Sigmoid colon (tissue), 7 donors: ENCODE results near the gene MYADML2. TPM values are rescaled to one million over a fixed set of nuclear protein-coding genes. Genes with fewer than 3 reads are reported as not detected.
"Not testable (repeated sequence)": the region's sequence is repeated elsewhere in the genome, so short reads cannot be mapped to it uniquely, and the experiment has no call there.

Experiments used
- DNase-seq: peaks from one replicate; pipeline ENCODE4 v3.0.0-alpha.2; 2019
- H3K27ac ChIP-seq, 4 donors: fragments of 200-600 bp; sonication (generic); one replicate each; pipeline ENCODE4 v1.5.1; 2016 to 2019; ENCODE audit warnings: mild to moderate bottlenecking in 1 of 4
- H3K27me3 ChIP-seq, 3 donors: fragments of 200-600 bp; sonication (generic); one replicate each; pipeline ENCODE4 v1.5.1; 2019; ENCODE audit warnings: mild to moderate bottlenecking in 1 of 3
- H3K36me3 ChIP-seq, 4 donors: fragments of 200-600 bp; sonication (generic); one replicate each; pipeline ENCODE4 v1.5.1; 2016 to 2019
- H3K4me1 ChIP-seq, 4 donors: fragments of 200-600 bp; sonication (generic); one replicate each; pipeline ENCODE4 v1.5.1; 2017 to 2019
- H3K4me3 ChIP-seq, 4 donors: fragments of 200-600 bp; sonication (generic); one replicate each; pipeline ENCODE4 v1.5.1; 2017 to 2019; ENCODE audit warnings: mild to moderate bottlenecking in 2 of 4, moderate library complexity in 1 of 4
- H3K9me3 ChIP-seq, 4 donors: fragments of 200-600 bp in 3 of 4; sonication (generic) in 3 of 4; one replicate each; pipeline versions ENCODE4 v1.5.1 to v1.6.1; 2013 to 2019
- CTCF ChIP-seq, 4 experiments: fragments of 450-650 bp in 3 of 4; fragments of 200-600 bp in 1 of 4; IDR thresholded peaks; one replicate each; pipeline ENCODE4 v1.5.1; 2016 to 2019; ENCODE audit warnings: antibody characterized with exemption in 4 of 4, mild to moderate bottlenecking in 3 of 4, moderate library complexity in 2 of 4
- EP300 ChIP-seq, 4 donors: sonication (generic); formaldehyde crosslinking; IDR thresholded peaks; one replicate each; pipeline ENCODE4 v1.6.1; 2017; ENCODE audit warnings: antibody characterized with exemption in 4 of 4
- POLR2A ChIP-seq, 2 donors: fragments of 450-650 bp; IDR thresholded peaks; one replicate each; pipeline ENCODE4 v1.6.1; 2016; ENCODE audit warnings: antibody characterized with exemption in 2 of 2, mild to moderate bottlenecking in 2 of 2, moderate library complexity in 2 of 2
- POLR2AphosphoS5 ChIP-seq, 4 donors: sonication (generic); formaldehyde crosslinking; IDR thresholded peaks; one replicate each; pipeline ENCODE4 v1.6.1; 2017; ENCODE audit warnings: antibody characterized with exemption in 4 of 4
- WGBS, 2 donors: extraction: QIAGEN DNeasy Blood & Tissue Kit; methylation state at CpG; one replicate each; pipeline ENCODE4 v1.1.7; 2013; 5-methylcytosine and 5-hydroxymethylcytosine counted together
- intact Hi-C: fragments of 100-400 bp; cut with DNase I; formaldehyde crosslinking; loops from one replicate; pipeline ENCODE4 v1.15.1; 2023
- polyA plus RNA-seq, 3 donors: library from polyadenylated mRNA; stranded (reverse); fragments of 200-250 nt; gene quantifications; one replicate each; pipeline ENCODE4 v1.2.3, GENCODE V29; 2013
- total RNA-seq, 4 donors: library from RNA; depleted of rRNA; stranded (reverse); fragments of >200 nt; gene quantifications; one replicate each; pipeline ENCODE4 v1.1.0, GENCODE V29; 2016
- donor health status: healthy with polysubstance abuse.
- donor health status: Bipolar disorder and iron deficiency.
- donor health status: healthy.

The MYADML2 gene
- total and polyA plus RNA-seq, 7 donors = not detected

GRCh38 chr17:81983011-81983638, 36.1 kb upstream of the MYADML2 start:
- 80 to 92% methylated on average over 35 of the region's 35 CpGs for WGBS, 2 donors
- DNase-seq = no peak
- Histone ChIP-seq H3K4me3 (no peak overlapping the region), H3K27me3 (no peaks in the 10 kb centered on the region), H3K9me3 (no peaks in the 10 kb centered on the region), H3K27ac (no peak overlapping the region), H3K36me3 (peaks cover 4 to 68% (median 14%) of the 10 kb centered on the region in 4 donors), H3K4me1 (peaks cover 0 to 9% (median 8%) of the 10 kb centered on the region in 4 donors)
- TF ChIP-seq EP300 (IDR thresholded peaks at IDR 0.05) = no peak
- no peak for TF ChIP-seq CTCF (IDR thresholded peaks at IDR 0.05)
- TF ChIP-seq POLR2AphosphoS5 (IDR thresholded peaks at IDR 0.05) = no peak
- TF ChIP-seq POLR2A (IDR thresholded peaks at IDR 0.05) = no peak
- intact Hi-C loops = no loop called here

GRCh38 chr17:81981511-81981910, 34.5 kb upstream of the MYADML2 start:
- H3K9me3 ChIP-seq, intact Hi-C loops, H3K27ac ChIP-seq, DNase-seq, H3K4me3 ChIP-seq, H3K27me3 ChIP-seq: not testable (repeated sequence)
- WGBS, 2 donors = 95 to 97% methylated on average over 12 of the region's 12 CpGs
- peaks cover 4 to 61% (median 14%) of the 10 kb centered on the region in 4 donors for H3K36me3 ChIP-seq
- H3K4me1 ChIP-seq = peaks cover 0 to 18% (median 14%) of the 10 kb centered on the region in 4 donors

- peaks cover 0 to 20% (median 18%) of the 10 kb centered on the region in 4 donors for H3K4me1 ChIP-seq
- H3K4me3 ChIP-seq = no peak overlapping the region
- TF ChIP-seq POLR2A (IDR thresholded peaks at IDR 0.05) = no peak
- TF ChIP-seq EP300 (IDR thresholded peaks at IDR 0.05) = no peak
- no peak for TF ChIP-seq CTCF (IDR thresholded peaks at IDR 0.05)
- TF ChIP-seq POLR2AphosphoS5 (IDR thresholded peaks at IDR 0.05) = no peak
- H3K9me3 ChIP-seq = no peaks in the 10 kb centered on the region
- no peak overlapping the region for H3K27ac ChIP-seq
- WGBS, 2 donors = 65 to 89% methylated on average over 9 of the region's 9 CpGs
- intact Hi-C loops = no loop called here
- H3K27me3 ChIP-seq = no peaks in the 10 kb centered on the region
- peaks cover 4 to 54% (median 14%) of the 10 kb centered on the region in 4 donors for H3K36me3 ChIP-seq
- no peak for DNase-seq
These were observed 33.8 kb upstream of the MYADML2 start for GRCh38 chr17:81980707-81981343.

- H3K9me3 ChIP-seq = no peaks in the 10 kb centered on the region
- peaks cover 0 to 20% (median 18%) of the 10 kb centered on the region in 4 donors for H3K4me1 ChIP-seq
- intact Hi-C loops = no loop called here
- no peak overlapping the region for H3K27ac ChIP-seq
- H3K36me3 ChIP-seq = peaks cover 2 to 47% (median 8%) of the 10 kb centered on the region in 4 donors
- TF ChIP-seq POLR2AphosphoS5 (IDR thresholded peaks at IDR 0.05) (no peak), POLR2A (IDR thresholded peaks at IDR 0.05) (no peak), CTCF (IDR thresholded peaks at IDR 0.05) (no peak), EP300 (IDR thresholded peaks at IDR 0.05) (no peak)
- no peaks in the 10 kb centered on the region for H3K27me3 ChIP-seq
- H3K4me3 ChIP-seq = no peak overlapping the region
- DNase-seq = no peak
- WGBS, 2 donors = 92 to 93% methylated on average over 4 of the region's 4 CpGs
These were observed 33.1 kb upstream of the MYADML2 start for GRCh38 chr17:81980122-81980521.

- peaks cover 0 to 33% (median 5%) of the 10 kb centered on the region in 4 donors for H3K36me3 ChIP-seq
- no peaks in the 10 kb centered on the region for H3K9me3 ChIP-seq
- peaks cover 0 to 20% (median 18%) of the 10 kb centered on the region in 4 donors for H3K4me1 ChIP-seq
- H3K27ac ChIP-seq = peak overlapping the region in 2 of 4 donors; percentile 92 to 94
- no peak for TF ChIP-seq POLR2AphosphoS5 (IDR thresholded peaks at IDR 0.05)
- no peak for TF ChIP-seq CTCF (IDR thresholded peaks at IDR 0.05)
- no peak for TF ChIP-seq POLR2A (IDR thresholded peaks at IDR 0.05)
- no peak for TF ChIP-seq EP300 (IDR thresholded peaks at IDR 0.05)
- DNase-seq = no peak
- peak overlapping the region in 3 of 4 donors; percentile 76 to 97 (median 97) for H3K4me3 ChIP-seq
- WGBS, 2 donors = 81 to 92% methylated on average over 27 of the region's 27 CpGs
- no peaks in the 10 kb centered on the region for H3K27me3 ChIP-seq
- intact Hi-C loops = loop anchor here (5.0 kb wide), 1 partner anchor 44 kb away; the partner anchor contains the start of genes CENPX and LRRC45
These were observed 31.7 kb upstream of the MYADML2 start for GRCh38 chr17:81978524-81979298.
